HG03139 (cell line): ENCODE measurements around the gene MYO9A.
"Not testable (repeated sequence)": the region's sequence is repeated elsewhere in the genome, so short reads cannot be mapped to it uniquely, and the experiment has no call there.

Experiments
- ATAC-seq: cut with Tn5 transposase; IDR thresholded peaks from one replicate; pipeline ENCODE4 v1.9.1; 2021; ENCODE audit not compliant: unreplicated experiment

The MYO9A gene

GRCh38 chr15:72099155-72099554 is 18.8 kb downstream of the MYO9A start:
- ATAC-seq: no peak

- no peak for ATAC-seq
These were observed 19.9 kb downstream of the MYO9A start for GRCh38 chr15:72098040-72098439.

- ATAC-seq: no peak
These were observed 21.2 kb downstream of the MYO9A start for GRCh38 chr15:72096796-72097195.

GRCh38 chr15:72092691-72093090 is 25.3 kb downstream of the MYO9A start:
- ATAC-seq: no peak

GRCh38 chr15:72092006-72092405 is 25.9 kb downstream of the MYO9A start:
- no peak for ATAC-seq

- no peak for ATAC-seq
These were observed 30.9 kb downstream of the MYO9A start for GRCh38 chr15:72086920-72087648.

- no peak for ATAC-seq
These were observed 31.8 kb downstream of the MYO9A start for GRCh38 chr15:72086010-72086697.

- no peak for ATAC-seq
These were observed 35.8 kb downstream of the MYO9A start for GRCh38 chr15:72082176-72082575.

- ATAC-seq: no peak
These were observed 39.1 kb downstream of the MYO9A start for GRCh38 chr15:72078887-72079286.

GRCh38 chr15:72077950-72078349 is 40.0 kb downstream of the MYO9A start:
- no peak for ATAC-seq

- ATAC-seq: no peak
These were observed 43.5 kb downstream of the MYO9A start for GRCh38 chr15:72074335-72075060.

GRCh38 chr15:72071448-72071825 is 46.5 kb downstream of the MYO9A start:
- ATAC-seq: not testable (repeated sequence)

- ATAC-seq: no peak
These were observed 47.0 kb downstream of the MYO9A start for GRCh38 chr15:72070817-72071447.

- no peak for ATAC-seq
These were observed 49.1 kb downstream of the MYO9A start for GRCh38 chr15:72068856-72069255.

- ATAC-seq: no peak
These were observed 52.1 kb downstream of the MYO9A start for GRCh38 chr15:72065801-72066200.

GRCh38 chr15:72063186-72063585 is 54.8 kb downstream of the MYO9A start:
- ATAC-seq: no peak

GRCh38 chr15:72062319-72062718 is 55.6 kb downstream of the MYO9A start:
- no peak for ATAC-seq

- no peak for ATAC-seq
These were observed 57.2 kb downstream of the MYO9A start for GRCh38 chr15:72060687-72061250.

- ATAC-seq: no peak
These were observed 59.4 kb downstream of the MYO9A start for GRCh38 chr15:72058585-72058984.

GRCh38 chr15:72057548-72058091 is 60.3 kb downstream of the MYO9A start:
- ATAC-seq: no peak

GRCh38 chr15:72056217-72056616 is 61.7 kb downstream of the MYO9A start:
- ATAC-seq: not testable (repeated sequence)
